HCEC 1CT (cell line): Measurements from ENCODE around the gene RGP1.

ENCODE experiments used
- DNase-seq: peaks from one replicate; pipeline ENCODE4 v3.0.0-alpha.2; 2017

Gene RGP1

DNA sequence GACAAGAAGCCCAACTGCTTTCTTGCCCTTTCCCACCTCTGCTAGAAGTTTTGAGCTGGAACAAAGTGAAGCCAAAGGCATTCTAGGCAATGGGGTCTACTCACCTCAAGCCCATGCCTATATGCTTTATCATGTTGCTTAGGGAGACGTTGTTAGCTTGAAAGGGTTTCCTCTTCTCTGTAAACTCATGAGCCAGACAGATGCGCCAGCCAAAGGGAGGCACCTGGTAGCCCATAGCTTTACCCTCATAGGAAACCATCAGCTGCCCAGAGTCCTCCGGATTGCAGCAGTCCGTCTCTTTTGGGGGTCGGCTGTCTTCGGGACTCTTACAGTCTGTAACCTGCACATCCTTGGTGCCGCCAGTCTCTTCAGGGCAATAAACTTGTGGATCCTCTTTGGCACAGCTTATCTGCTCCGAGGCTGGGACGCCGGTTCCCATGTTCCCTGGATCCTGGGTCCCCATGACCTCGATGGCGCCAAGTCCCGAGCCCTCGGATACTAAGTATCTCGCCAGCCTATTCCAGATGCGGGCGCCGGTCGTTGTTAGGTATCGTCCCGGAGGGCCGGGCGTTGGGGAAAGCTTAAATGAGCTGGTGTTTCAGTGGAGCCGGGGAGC lies 737 bp upstream of the RGP1 start:
- no peak for DNase-seq

DNA sequence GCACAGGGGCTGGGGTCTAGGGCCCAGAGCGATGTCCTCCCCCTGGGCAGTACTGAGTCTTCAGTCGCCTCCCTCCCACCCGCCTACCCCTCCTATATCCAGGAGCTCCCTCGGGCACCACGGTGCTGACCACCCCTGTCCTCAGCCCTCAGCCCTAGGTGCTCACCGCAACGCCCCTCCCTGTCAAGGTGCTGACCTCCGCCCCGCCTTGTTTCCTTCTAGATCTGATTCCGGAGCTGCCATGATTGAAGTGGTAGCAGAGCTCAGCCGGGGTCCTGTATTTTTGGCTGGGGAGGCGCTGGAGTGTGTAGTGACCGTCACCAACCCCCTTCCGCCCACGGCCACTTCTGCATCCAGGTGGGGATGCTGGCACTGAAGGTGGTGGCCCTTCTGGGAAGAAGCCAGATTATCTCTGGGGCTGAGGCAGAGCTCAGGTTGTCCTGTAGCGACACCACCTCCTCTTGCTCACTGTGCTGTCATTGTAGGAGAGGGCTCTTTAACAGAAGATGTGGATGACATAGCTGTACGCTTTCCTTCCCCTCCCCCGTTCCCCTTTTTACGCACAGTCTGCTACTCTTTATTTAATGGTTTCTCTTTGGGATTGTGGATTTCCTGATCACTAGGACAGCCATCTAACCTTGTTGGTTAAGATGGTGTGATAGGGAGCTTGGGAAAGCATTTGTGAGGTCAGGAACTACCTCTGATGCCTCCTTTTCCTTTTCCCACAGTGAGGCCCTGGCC lies 598 bp downstream of the RGP1 start:
- DNase-seq, result no peak

DNA sequence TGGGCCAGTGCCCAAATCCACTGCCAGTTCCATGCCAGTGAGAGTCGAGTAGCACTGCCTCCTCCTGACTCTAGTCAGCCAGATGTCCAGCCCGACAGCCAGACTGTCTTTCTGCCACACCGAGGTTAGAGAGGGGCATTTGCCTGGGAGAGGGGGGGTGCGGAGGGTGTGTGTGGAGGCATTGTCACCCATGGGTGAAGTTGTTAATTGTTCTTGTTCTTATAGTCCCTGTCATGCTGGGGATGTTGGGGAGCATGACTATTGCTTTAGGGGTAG lies 1.1 kb downstream of the RGP1 start:
- no peak for DNase-seq

DNA sequence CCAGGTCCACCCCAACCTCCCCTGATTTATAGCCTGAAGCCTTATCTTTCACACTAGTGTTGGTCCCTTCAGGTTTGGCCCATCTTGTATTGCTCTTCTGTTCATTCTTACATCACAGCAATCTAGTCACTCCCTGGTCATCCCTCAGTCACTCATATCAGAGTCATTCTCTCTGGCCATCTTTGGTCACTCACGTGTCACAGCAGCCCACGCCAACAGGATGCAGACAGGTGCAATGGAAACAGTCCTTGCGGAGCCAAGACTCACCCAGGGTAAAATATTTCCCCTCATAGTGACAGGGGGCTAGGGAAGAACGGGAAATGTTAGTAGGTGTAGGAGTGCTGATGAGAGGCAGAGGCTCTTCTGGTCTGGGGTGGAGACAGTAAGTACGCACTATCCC lies 4.4 kb downstream of the RGP1 start:
- no peak for DNase-seq

DNA sequence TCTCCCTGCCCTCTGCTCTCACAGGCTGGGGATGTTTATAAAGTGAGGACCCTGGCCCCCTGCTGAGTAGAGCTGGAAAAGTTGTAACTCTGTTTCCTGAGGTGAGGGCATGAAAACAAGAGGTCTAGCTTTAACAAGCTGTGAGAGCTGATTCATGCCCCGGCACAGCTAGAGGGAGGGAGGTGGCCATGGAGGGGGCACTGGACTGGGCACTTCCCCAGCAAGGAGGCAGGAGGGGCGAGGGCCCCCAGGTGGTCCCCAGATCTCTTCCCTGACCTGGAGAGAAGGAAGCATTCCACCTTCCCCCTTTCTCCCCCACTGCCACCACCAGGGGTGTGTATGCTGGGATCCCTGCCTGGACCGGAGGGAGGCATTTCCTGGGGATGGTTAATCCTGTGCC lies 5.2 kb downstream of the RGP1 start, which contains the start of gene MSMP:
Gene MSMP, minus strand, starts transcription at position 13 of the 400 bp plus-strand sequence. CDS start 147 bp downstream, outside the sequence.
- DNase-seq, result no peak

DNA sequence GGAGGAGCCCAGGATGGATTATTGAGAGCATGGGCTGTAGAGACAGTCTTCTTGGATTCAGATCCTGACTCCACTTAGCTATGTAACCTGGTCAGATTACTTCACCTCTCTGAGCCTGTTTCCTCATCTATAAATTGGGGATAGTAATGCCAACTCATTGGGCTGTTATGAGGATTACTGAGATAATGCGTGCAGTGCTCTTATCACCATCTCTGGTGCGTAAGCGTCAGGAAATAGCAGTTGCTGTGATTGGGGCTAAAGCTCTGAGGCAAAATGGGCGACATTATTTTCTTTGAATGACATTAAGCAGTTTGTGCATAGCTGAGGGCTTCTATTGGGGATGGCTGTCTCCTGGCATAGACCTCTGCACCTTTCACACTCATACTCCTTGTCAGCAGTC lies 6.0 kb downstream of the RGP1 start:
- DNase-seq, result no peak

DNA sequence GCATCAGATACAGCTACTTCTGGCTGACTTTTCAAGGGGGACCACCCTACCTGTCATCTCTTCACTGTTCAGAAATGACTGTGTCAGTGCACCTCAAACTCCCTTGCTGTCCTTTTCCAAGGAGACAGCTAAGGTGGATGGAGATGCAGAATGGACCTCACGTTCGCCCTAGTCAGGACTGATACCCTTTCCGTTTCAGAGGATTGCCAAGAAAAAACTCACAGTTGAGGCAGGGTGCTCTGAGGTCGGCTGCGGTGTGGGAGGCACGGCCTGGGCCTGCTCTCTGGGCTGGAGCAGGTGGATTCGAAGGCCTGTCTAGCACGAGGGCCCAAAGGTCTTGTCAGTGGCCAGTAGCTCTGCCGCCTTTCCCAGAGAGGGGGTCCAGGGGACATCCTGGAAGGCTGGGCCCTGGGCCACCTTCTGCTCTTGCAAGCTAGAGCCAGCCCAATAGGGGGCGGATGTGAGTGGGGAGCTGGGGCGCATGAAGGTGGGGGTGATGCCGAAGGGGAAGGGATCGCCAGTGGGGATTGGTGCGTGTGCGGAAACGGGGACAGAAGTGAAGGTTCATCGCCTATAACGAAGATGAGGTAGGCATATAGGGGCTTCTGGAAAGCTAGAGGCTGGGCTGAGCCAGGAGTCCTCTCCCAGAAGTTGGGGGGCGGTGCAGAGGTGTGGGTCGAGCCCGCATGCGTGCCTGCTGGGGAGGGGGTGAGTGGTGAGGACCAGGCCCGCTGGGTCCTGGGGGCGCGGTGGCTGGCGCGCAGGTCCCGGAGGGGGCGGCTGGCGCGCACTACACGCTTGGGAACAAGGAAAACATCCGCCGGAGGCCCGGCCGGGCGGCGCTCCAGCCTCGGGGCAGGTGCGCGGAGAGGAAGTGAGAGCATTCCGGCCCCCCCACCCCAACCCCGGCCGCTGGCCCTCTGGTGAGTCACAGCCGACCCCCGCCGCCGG lies 7.5 kb downstream of the RGP1 start:
- no peak for DNase-seq

DNA sequence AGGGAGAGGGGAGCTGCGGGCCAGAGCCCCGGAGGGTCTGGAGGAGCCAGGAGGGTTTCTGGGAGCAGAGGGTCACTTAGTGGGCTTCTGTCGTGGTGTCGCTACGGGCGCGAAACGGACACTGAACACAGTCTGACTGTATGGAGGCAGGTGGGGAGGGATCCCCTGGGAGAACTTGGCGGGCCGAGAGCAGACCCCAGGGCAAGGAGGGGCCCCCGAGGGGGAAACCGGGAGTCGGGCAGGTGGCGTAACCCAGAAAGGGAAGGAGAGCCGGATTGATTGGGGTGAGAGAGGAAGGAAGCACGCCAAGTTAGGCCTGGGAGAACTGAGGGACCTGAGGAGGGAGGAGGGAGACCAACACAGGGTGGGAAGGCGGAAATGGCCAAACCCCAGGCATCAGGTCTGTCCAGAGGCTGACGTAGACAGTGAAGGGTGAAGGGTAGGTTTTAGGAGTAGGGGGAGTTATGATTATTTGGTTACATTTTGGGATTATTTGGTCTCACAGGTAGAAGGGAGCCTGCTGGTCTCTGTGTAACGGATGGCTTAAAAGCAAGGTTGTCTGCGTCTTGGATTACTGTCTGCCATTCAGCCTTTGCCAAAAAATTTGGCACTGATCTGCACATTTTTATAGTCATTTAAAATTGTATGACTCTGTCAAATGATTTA lies 8.3 kb downstream of the RGP1 start:
- DNase-seq, result no peak

DNA sequence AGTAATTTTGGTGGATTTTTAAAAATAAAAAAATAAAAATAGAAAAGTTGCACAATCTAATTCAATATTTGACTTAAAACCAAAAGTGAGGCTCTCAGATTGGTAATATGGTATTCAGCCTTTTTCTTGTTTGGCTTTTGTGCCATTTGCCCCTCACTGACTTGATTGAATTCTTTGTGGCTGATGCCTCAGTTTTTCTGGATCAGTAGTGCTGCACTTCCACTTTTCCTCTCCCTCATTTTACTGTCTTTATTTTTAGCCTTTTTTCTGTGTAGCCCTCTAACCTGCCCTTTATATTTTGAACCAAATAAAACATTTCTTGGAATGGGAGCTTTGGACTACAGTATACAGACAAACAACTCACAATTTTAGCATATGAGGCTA lies 8.8 kb downstream of the RGP1 start:
- no peak for DNase-seq

DNA sequence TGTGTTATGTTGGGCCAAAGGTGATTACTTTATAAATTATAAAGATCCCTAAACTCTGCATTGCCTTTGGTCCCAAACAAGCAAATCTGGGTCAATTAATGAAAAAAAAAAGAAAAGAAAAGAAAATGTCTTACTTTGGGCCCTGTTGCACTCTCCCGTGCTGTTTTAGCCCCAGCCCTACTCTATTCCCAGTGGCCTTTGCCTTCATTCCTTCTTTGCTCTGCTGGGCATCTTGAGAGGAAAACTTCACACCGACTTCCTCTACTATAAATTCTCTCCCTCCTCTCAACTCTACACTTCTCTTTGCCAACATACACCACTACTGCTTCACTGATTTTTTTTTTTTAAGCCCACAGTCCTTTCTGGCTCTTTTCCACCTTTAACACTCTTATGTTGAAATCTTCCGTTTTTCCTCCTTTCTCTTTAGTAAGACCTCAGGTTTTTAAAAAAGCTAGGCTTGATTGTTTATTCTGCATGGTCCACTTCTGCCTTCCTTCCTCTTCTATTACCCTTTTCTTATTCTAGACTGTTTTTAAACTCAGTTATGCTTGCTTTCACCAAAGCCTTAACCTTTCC lies 9.5 kb downstream of the RGP1 start:
- DNase-seq, result no peak

DNA sequence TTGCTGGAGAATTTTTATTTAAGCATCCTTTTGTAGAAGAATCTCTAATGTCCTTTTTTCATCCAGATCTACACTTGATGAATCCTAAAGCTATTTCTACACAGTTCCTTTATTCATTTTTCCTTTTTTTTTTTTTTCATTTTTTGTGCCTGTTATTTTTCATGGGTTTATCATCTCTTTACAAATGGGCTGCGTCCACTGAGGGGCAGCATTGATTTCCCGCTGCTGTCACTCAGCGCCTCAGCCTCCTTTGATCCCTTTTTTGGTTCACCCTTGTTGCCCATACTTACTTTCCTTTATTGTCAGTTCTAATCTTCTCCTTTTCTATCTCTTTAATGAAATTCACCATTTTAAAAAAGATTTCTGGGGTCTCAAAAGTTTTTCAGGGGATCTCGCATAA lies 10.7 kb downstream of the RGP1 start:
- DNase-seq, result no peak

DNA sequence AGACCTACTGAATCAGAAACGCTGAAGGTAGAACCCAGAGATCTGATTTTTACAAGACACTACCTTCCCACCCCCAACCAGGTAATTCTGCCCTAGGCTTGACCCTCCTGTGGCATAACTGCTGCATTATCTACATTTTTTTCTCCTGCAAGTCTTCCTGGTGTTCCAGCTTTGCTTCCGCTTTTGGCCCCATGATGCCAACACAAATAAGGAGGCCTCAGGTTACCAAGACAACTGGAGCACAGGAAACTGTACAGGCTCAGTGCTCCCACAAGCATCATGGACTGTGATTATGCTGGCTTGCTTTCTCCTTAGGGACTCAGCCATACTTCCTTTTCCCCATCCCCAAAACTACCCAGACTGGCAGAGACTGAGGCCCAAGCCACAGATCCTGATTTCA lies 11.6 kb downstream of the RGP1 start:
- no peak for DNase-seq

DNA sequence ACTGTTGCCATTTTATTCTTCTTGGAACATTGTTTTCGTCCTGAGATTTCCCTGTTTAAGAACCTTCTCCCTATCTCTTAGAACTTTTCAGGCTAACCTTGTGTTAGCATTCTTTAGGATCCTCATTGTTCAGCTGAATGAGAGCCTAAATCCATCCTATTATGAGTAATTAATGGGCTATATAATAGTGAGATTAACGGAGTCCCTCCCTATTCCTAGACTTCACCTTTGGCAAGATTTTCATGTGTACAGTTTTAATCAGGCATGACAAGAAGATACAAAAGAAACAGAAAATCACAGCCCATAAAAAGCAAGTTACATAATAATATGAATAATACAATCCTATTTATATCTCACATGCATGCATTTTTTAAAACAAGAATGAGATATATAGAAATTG lies 14.1 kb downstream of the RGP1 start:
- DNase-seq, result no peak

DNA sequence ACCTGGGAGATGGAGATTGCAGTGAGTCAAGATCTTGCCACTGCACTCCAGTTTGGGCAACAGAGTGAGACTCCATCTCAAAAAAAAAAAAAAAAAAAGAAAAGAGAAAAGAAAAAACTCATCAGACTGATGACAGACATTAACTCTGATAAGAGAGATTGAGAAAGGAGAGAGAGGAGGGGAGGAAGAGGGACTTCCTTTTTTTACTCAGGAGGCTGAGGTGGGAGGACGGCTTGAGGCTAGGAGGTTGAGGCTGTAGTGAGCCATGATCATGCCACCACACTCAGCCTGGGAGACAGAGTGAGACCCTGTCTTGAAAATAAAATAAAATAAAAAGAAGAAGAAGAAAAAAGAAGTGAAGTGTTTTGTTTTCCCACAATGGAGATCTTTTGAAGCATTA lies 14.7 kb downstream of the RGP1 start:
- no peak for DNase-seq

DNA sequence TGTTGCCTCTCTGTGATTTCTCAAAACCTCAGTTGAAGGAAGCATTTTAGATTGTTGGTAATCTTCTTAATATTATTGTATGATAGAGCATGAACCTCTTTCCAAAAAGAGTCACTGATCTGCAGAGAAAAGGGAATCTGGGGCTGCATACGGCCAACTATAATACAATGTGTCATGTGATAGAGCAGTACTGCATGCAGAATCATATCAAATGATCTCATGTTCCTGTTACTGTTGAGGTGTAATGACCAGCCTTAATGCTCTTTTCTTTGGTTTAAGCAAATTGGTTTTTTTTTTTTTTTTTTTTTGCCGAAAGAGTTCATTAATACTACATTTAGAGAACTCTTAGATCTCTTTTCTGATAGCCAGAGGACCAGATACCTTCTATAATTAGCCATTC lies 17.9 kb downstream of the RGP1 start:
- no peak for DNase-seq

DNA sequence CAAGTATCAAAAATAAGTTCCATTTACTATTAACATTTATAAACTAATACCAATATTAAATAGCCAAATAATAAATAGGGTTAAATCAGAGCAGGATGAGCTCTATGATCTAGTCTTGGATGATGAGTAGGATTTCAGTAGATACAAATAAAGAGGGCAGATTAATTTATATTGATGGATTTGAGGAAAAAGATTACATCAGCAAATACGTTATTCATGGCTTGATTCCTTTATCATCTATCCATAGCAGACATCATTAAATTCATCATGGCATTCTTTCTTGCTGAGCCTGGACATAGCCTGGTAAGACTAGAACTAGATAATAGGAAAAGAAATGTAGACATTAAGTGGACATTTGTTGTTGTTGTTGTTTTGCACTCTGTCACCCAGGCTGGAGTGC lies 18.4 kb downstream of the RGP1 start:
- no peak for DNase-seq

DNA sequence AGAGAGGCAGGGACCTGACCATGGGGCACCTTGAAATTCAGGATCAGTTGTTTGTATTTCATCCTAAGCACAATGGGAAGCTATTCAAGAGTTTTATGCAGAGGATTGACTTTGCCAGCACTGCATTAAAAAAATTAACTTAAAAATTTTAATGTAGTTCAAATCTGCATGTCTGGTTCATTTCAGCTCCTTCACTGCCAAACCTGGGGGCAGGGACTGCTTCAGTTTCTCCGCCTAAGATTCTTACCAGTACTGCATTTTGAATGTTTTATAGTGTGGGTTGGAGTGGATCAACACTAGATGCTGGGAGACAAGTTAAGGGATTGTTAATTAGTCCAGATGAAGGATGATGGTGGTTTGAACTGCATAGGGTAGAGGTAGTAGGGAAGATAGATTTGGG lies 20.7 kb downstream of the RGP1 start:
- DNase-seq, result no peak

DNA sequence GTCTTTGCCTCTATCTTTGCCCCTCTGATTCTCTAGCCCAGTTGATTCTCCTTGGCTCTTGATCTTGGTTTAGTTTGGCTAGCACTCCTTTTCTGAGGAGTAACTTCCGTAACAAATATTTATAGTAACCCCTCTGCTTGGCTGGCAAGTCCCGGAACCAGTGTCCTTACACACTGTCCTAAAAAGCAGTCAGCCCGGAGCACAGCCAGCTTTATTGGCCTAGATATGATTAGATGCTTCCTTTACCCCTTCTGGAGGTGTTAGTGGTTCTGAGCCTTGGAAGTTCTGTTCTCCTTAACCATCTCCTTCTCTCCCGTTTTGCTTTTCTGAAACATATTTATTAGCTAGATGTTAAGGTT lies 22.0 kb downstream of the RGP1 start:
- DNase-seq, result no peak

DNA sequence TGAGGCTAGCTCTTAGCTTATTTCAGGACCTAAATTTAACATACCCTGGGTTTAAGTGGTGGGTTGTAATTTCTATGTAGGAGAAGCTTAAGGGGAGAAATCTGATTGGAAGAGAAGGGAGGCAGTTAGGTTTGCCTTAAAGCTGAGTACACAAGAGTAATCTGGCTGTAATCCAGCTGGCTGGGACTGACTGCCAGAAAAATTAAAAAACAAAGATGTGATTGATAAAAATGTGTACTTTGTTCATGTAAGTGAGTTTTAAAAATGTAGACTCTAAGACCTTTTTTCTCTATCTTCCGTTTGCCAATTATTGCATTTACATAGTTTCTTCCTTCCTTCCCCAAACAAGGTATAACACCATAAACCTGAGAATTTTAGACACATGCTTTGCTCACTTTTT lies 22.4 kb downstream of the RGP1 start:
- DNase-seq, result no peak

DNA sequence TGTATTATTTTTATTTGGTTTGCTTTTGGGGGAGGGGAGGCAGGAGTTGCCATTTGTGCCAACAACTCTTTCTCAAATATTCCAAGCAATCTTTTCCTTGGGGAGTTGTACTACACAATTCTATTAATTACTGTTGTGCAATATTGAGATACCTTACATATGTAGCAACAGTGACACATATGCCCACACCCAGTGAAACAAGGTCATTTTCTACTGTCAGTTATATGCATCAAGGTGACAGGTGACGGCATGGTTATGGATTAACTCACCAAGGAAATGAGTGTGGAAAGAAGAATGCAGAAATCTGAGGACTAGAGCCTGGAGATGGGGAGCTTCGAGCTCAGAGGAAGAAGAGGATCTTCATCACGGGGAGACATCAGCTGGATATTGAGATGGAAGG lies 22.9 kb downstream of the RGP1 start:
- no peak for DNase-seq

DNA sequence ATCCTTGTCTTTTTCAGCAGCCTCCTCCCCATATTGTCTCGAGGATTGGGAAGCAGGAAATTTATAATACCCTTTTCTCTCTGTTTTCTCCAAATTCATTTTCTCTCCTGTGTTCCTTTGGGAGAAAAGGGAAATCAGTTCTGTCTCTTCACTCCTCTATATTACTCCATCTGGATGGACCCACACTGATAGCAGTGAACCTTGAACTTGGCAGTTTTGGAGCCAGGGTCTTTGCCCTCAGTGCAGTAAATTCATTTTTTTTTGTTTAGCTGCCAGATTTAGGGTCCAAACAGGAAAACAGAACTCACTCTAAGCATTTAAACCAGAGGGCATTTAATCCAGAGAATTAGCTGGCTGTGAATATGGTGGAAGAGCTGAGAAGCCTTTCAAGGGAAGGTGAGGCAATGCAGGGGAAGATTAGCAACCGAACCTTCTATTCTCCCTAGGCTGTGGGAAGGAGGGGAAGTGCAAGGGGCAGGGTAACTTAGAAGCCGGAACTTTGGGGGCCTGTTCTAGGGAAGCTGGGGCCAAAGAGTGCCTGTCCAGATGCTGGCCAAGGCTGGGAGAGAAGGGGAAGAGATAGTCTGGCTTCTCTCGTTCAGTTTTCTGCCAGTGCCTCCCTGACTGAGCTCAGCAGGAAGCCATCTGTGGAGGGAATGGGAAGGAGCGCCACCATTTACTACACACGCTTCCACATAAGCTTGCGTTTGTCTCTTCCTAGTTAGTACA lies 26.0 kb downstream of the RGP1 start:
- DNase-seq, result no peak

DNA sequence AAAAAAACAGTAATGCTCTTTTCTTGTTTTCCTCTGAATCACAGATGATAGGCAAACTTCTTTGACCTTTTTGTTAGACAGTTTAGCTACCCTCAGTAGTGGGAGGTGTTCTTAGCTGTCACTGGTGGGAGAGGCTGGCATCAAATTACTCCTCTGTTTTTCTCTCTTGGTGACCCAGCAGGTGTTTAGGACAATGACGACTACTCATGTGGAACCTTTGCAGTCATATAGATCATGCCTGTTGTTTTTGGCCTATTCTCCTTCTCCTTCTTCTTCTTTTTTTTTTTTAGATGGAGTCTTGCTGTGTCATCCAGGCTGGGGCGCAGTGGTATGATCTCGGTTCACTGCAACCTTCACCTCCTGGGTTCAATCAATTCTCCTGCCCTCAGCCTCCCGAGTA lies 26.9 kb downstream of the RGP1 start:
- no peak for DNase-seq

DNA sequence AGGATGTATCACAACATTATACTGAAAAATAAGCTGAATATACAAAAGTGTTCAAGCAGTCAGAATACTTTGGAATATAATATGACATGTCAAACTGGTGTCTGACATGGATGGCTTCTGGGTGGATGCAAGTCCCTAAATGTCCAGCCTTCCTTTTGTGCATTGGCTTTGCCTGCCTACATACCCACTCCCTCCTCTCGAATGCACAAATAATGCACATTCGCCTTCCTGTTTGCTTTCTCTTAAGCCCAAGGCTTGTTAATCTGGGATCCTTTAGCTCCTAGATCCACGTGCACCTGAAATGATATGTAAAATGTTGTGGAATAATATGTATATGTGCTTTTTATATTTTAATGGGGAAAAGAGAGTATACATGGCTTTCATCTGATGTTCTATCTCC lies 29.4 kb downstream of the RGP1 start:
- DNase-seq, result no peak
